Activated T-cell treated with anti-CD3 and anti-CD28 coated beads for 24 hours (primary cell): ENCODE measurements around the gene MAN1C1.

ENCODE experiments used
- DNase-seq: peaks from one replicate; pipeline ENCODE4 v3.0.0-alpha.2; 2020; ENCODE audit warnings: low read depth

Gene MAN1C1

DNA sequence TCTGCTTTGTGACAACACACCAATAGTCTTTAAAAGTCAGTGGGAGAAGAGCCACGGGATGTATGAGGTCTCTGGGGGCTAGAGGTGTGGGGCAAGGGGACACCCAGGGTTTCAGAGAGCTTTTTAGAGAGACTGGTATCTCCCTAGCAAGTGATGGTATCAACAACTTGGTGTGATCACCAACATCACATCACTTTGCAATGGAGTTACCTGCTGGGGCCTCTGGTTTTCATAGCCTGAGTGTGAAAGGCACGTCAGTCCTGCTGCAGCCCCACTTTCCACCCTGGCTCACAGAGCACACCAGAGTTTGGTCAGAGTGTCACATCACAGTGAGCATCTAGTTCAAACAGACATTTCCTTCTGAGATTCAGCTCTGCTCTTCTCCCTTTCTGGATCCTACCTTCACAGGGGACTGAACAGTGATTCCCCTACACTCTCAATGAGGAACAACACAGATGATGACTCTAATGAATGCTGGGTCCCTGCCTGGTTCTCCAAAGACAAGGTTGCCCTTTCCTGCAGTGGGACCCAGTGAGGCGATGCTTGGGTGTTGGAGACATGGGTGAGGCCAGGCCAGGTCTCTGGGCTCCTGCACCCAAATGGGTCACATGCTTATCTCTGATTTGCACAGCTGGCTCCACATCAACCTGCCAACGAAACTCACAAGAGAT is 2.0 kb upstream of the MAN1C1 start:
- no peak for DNase-seq

DNA sequence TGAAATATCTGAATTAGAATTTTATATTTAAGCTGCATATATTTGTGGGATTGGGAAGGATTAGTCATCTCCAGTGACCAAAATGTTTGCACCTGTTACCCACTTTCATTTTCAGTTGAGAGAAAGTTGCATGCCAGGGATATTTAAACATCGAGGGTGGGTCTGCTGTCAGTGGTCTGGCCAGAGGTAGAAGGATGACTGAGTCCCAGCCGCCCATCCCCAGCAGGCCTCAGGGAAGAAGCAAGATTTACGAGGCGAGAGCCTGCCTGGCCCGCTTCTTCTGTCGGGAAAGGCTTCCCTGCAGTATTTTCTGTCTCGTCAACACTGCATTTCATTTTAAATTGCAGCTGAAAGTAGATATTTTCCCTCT is 1.4 kb upstream of the MAN1C1 start:
- no peak for DNase-seq

DNA sequence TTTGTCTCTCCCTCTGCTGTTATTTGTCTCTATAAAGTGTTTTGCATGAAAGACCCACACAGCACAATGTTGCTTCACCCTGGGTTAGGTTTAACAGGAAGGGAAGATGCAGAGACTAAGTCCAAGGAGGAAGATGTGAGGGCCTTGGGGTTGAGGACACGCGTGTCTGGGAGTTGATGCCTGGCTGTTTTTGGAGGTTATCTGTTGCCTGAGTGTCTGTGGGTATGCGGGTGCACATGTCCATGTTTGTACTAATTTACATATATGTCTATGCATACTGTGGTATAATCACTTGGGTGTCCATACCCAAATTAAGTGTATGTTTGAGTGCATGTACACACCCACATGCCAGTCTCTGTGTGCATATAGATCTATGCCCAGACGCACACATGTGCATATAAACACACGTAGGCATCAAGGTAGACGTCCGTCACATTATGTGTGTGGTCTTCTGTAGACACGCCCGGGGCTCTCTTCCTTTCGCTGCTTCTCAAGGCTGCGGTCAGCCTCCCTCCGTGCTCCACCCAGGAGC is 962 bp upstream of the MAN1C1 start:
- DNase-seq: no peak

DNA sequence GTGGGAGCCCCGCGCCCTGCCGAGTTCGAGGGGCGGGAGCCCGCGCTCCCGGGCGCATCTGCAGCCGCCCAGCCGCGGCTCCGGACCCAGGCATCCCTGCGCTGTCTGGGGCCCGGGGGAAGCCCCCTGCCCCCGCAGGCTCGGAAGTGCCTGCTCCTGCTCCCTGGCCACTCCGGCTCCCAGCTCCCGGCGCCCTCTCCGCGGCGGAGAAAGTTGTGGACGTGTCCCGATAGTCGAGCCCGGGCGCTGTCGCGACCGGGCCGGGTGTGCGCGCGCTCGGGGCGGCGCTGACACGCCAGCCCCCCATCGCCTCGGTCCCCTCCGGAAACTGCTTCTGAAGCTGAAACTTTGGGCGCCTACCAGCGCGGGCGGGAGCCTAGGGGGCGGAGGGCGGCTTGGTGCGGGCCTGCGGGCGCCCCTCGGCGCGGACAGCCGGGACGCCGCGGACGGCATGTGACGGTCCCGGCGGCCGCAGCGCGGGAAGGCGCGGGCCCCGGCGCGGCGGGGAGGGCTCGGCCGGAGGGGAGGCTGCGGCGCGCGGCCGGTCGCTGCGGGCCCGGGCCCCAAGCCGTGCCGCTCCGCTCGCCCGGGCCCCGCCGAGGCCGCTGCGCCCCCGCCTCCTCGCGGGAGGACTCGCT is 515 bp downstream of the MAN1C1 start:
- DNase-seq: no peak

DNA sequence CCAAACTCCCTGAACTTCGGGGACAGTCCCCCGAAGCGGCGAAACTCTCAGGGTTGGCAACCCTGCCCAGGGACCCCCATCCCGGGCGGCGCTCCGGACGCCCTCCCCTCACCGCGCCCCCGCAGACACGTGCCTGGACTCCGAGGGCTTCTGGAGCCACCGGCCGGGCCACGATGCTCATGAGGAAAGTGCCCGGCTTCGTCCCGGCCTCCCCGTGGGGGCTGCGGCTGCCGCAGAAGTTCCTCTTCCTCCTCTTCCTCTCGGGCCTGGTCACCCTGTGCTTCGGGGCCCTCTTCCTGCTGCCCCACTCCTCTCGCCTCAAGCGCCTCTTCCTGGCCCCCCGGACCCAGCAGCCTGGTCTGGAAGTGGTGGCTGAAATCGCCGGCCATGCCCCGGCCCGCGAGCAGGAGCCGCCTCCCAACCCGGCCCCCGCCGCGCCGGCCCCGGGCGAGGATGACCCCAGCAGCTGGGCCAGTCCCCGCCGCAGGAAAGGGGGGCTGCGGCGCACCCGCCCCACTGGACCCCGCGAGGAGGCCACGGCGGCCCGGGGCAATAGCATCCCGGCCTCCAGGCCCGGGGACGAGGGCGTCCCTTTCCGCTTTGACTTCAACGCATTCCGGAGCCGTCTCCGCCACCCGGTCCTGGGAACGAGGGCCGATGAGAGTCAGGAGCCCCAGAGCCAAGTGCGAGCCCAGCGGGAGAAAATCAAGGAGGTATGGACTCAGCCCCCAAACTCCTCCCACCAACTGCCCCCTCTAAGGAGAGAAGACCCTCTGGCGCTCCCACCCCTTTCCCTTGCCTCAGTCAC is 1.2 kb downstream of the MAN1C1 start:
- no peak for DNase-seq

DNA sequence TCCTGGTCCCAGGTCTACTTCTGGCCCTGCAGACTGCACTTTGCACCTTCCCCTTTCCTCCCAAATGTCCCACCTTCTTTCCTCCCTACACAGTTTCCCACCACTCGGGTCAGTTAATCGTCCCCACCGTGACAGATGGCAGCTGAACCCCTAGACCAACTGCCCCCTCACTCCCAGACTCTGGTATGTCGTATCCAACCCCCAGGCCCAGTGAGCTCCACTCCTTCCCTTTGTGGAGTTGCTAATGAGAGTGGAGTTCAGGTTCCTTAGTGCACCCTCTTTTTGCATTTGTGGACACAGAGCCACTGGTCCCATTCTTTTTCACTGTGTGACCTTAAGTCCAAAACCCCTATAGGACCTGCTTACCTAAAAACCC is 1.8 kb downstream of the MAN1C1 start:
- DNase-seq: no peak

DNA sequence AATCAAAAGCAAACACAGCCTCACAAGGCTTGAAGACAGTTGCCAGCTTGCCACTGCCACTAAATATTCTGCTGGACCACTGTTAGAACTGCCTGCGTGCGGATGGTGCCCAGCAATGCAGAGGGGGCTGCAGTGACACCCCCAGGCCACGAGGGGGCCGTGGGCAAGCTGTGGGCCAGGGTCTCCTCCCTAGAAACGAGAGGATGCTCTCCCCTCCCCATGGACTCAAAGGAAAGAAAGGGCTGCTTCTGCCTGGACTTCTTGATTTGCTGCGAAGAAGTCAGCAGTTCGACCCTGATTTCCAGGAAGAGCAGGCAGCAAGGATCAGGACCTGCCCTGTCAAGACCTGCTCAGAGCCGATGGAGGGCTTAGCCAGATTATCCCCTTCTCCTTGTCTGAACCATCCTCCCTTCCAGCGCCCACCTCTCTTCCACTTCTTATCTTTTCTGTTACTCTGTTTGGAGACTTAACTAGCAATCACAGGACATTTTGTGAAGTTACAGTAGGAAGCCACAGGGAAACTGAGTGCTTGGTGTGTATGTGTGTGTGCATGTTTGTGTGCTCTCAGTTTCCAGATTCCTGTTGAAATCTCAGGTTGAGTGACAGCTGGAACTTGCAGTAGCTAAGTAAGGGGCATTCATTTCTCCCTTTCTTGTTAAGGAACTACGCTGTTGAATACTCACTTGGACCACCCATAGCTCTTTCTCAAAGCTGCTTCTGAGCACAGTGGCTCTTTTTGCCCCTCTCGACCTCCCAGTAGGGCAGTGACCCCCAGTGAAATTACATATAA is 2.7 kb downstream of the MAN1C1 start:
- peak; percentile 34 for DNase-seq

DNA sequence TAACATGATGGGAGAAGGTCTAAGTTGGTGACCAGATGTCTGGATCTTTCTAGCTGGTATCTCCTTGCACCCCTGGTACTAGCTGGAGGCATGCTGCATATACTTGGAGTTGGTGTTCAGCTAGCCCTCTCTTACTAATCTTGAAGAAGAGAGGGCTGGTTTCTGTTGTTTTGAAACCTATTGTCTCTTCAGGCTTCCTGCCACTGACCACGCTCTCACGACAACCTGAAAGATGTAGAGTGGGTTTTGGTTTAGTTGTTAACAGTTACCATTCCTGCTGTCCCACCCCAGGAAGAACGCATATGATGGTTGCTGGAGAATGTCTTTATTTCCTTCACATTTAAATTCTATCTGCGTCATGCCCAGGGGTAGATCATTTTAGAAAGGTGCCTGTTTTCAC is 3.6 kb downstream of the MAN1C1 start:
- DNase-seq: no peak

DNA sequence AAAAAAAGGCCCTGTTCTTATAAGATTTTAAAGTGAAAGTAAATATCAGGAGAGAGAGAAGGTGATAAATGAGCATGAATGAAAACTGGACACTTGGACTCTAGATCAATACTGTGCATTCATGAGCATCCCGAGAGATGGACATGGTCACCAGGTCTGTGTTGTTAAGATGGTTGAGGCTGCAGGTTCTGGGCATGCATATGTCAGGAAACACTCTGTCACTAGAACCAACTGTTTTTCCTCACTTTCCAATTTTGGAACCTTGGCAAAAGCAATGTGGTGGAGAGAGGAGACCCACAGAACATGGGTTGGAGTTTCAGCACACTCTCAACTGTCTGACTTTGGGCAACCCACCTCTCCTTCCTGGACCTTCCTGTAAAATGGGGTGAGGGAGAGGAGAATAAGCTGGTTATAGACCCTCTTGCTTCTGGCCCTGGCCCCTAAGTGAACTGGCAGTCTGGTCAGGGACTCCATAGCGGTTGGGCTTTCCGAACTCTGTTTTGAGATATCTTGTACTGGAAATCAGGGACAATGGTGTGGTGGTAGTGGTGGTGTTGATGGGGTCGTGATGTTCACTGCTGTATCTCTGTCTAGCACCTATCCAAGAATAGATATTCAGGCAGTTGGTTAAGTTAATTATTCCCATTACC is 4.2 kb downstream of the MAN1C1 start:
- DNase-seq: no peak

DNA sequence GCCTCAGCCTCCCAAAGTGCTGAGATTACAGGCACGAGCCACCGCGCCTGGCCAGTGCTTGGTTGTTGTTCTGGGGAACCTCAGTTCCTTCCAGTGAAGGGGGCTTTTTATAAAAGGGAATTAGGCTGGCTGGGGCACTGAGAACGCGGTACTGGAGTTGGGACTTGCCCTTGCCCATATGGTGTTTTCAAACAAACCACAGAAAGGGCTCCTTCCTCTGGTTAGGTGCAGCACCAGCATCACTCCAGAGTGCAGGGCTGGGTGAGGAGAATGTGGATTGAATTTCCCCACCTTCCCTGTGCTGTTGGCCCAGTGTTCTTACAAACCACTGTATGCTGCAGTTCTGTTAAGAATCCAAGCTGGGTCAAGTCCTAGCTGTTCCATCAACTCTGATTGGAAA is 5.3 kb downstream of the MAN1C1 start:
- DNase-seq: no peak

DNA sequence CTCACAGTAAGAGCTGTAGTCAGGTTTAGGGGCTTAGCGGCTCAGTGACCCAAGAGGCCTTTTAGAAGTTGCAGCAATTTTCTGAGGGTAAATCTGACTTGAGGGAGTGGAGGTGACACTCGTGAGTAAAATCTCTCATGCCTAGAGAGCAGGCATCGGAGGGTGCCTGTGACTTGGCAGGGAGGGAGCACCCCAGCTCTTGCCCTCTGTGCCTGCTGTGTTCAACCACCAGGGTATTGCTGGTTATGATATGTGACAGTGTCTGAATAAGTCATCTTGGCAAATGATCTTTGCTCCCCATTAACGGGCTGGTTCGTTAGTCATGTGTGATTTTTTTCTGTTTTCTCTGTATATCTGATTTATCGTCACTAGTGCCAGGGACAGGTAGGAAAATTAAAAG is 5.9 kb downstream of the MAN1C1 start:
- DNase-seq: no peak

DNA sequence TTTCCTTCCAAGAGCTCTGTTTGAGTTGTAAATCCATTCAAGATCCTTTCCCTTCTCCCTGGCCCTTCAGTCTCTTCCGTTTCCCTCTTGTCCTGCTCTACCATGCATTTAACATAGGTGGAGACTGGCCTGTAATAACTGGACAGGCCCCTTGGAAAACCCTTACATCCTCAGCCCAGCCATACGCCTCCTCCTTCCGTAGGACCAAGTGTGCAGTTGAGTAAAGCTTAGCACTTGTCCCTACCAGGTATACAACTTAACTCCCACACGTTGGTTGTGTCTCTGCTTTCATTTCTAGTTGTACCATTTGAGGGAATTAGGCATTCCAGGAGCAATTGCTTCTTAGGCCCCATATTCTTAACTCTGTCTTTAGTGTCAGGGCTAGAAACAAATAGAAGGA is 6.4 kb downstream of the MAN1C1 start:
- DNase-seq: no peak

DNA sequence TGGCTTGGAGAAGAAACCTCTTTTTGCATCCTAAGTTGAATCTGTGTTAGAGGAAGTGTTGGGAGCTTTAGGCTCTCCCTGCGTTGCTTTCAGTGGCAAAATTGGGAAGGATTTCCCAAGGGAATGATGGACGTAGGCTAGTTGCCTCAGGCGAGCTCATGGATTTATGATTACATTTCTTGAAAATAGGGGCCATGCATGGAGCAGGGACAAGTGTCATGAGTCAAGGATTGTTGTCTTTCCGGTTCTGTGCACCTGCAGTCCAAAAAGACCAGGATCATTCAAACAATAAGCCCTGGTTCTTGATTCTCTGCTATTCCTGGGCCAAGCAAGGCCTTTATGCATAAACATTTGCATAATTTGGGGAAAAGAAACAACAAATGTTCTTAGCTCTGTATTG is 7.1 kb downstream of the MAN1C1 start:
- no peak for DNase-seq

DNA sequence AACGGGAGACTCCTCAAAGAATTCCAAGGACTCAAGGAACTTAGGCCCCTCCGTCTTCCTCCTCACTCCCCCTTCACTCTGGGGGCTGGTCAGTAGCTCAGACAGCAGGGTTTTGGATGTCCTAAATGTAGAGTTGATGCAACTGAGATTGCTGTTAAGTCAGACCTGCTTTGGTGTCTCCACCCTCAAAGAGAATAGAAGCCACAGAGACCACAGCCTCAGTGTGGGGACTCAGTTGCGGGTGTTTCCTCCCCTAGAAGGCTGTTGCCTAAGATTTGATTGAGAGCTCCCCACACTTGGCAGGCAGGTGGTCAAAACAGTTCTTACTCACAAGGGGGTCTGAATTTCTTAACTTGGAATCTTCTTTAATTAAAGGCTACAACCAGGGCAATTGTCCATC is 7.6 kb downstream of the MAN1C1 start:
- DNase-seq: no peak

DNA sequence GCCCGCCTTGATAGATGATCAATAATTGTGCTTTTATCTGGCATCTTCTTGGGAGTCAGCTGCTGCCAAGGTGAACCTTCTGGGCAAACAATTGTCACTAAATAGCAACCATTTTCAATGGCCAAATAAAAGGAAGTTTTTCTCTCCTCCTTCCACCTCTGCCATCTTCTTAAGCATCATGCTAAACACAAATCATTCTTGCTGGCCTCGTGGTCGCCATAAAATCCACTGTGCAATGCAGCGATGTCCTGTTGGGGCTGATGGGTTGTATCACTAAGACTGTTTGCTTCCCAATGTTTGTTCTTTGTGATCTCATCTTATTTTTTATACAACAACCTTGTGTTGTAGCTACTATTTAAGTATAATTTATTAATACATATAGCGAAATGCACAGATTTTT is 8.0 kb downstream of the MAN1C1 start:
- no peak for DNase-seq

DNA sequence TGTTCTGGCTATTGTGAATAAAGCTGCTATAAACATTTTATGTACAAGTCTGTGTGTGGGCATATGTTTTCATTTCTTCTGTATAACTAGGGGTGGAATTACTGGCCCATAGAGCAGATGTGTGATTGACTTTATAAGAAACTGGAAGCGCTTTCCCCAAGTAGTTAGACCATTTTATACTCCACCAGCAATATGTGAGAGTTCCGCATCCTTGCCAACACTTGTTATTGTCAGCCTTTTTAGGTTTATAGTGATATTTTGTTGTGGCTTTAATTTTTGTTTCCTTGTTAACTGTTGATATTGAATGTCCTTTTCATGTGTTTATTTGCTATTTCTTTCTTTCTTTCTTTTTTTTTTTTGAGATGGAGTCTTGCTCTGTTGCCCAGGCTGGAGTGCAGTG is 9.4 kb downstream of the MAN1C1 start:
- no peak for DNase-seq

DNA sequence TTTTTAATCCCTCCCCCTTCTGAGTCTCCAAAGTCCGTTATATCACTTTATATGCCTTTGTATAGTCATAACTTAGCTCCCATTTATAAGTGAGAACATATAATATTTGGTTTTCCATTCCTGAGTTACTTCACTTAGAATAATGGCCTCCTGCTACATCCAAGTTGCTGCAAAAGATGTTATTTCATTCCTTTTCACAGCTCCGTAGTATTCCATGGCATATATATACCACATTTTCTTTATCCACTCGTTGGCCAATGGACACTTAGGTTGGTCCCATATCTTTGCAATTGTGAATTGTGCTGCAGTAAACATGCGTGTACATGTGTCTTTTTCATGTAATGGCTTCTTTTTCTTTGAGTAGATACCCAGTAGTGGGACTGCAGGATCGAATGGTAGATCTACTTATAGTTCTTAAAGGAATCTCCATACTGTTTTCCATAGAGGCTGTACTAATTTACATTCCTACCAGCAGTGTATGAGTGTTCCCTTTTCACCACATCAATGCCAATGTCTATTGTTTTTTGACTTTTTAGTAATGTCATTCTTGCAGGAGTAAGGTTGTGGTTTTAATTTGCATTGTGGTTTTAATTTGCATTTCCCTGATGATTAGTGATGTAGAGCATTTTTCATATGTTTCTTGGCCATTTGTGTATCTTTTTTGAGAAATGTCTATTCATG is 12.3 kb downstream of the MAN1C1 start:
- DNase-seq: no peak

DNA sequence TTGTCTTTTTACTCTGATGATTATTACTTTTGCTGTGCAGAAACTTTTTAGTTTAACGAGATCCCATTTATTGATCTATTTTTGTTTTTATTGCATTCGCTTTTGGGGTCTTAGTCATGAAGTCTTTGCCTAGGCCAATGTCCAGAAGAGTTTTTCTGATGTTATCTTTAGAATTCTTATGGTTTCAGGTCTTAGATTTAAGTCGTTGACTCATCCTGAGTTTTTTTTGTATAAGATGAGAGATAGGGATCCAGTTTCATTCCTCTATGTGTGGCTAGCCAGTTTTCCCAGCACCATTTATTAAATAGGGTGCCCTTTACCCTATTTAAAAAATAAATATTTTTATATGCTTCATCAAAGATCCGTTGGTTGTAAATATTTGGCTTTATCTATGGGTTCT is 13.2 kb downstream of the MAN1C1 start:
- no peak for DNase-seq

DNA sequence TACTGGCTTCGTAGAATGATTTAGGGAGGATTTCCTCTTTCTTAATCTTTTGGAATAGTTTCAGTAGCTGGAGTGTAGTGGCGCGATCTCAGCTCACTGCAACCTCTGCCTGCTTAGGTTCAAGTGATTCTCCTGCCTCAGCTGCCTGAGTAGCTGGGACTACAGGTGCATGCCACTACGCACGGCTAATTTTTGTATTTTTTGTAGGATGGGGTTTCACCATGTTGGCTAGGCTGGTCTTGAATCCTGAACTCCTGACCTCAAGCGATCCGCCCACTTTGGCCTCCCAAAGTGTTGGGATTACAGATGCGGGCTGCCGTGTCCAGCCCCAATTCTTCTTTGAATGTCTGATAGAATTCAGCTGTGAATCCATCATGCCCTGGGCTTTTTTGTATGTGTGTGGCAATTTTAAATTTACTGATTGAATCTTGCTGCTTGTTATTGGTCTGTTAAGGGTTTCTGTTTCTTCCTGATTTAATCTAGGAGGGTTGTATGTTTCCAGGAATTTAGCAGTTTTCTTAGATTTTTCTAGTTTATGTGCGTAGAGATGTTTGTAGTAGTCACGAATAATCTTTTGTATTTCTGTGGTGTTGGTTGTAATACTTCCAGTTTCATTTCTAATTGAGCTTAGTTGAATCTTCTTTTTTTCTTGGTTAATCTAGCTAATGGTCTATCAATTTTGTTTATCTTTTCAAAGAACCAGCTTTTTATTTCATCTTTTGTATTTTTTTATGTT is 15.3 kb downstream of the MAN1C1 start:
- DNase-seq: no peak

DNA sequence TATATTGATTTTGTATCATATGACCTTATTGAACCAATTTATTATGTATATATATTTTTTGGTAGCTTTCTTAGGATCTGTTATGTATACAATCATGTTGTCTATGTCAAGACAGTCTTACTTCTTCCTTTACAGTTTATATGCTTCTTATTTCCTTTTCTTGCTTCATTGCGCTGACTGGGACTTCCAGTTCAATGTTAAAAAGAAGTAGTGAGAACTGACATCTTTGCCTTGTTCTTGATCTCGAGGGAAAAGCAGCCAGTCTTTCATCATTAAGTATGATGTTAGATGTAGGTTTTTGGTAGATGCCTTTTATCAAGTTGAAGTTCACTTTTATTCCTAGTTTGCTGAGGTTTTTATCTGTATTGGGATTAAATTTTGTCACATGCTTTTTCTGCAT is 17.5 kb downstream of the MAN1C1 start:
- no peak for DNase-seq

DNA sequence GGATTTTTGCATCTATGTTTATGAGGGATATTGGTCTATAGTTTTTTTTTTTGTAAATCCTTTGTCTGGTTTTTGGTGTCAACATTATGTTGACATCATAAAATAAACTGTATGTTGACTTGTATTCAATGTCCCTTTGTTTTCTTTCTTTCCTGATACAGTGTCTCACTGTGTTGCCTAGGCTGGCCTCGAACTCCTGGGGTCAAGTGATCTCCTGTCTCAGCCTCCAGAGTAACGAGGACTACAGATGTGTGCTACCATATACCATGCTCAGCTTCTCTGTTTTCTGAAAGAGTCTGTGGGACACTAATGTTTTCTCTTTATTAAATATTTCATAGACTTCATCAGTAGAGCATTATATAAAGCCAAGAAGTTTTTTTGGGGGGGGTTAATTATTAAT is 18.3 kb downstream of the MAN1C1 start:
- no peak for DNase-seq
